Stimulated activated CD8-positive, alpha-beta memory T cell treated with anti-CD3 and anti-CD28 coated beads, Interleukin-12 subunit alpha, Interleukin-12 subunit beta, amount 100 ng/mL, for 24 hours (primary cell): Measurements from ENCODE around the gene SLC16A8.

ENCODE experiments used
- DNase-seq: peaks from one replicate; pipeline ENCODE4 v3.0.0-alpha.2; 2020; ENCODE audit errors: extremely low read depth

The SLC16A8 gene

GRCh38 chr22:38112381-38112780 lies 28.4 kb upstream of the SLC16A8 start:
- no peak for DNase-seq

- no peak for DNase-seq
Observed at GRCh38 chr22:38111925-38112355, 28.0 kb upstream of the SLC16A8 start.

- no peak for DNase-seq
Observed at GRCh38 chr22:38110863-38111852, 27.2 kb upstream of the SLC16A8 start.

GRCh38 chr22:38110008-38110862 lies 26.3 kb upstream of the SLC16A8 start, which contains the start of gene BAIAP2L2:
Gene BAIAP2L2, minus strand, starts transcription at chr22:38110684. Its CDS starts 159 bp downstream, at chr22:38110525.
- no peak for DNase-seq

GRCh38 chr22:38109371-38110001 lies 25.5 kb upstream of the SLC16A8 start:
- no peak for DNase-seq

GRCh38 chr22:38108561-38109319 lies 24.8 kb upstream of the SLC16A8 start:
- no peak for DNase-seq

GRCh38 chr22:38107692-38108515 lies 23.9 kb upstream of the SLC16A8 start:
- DNase-seq: no peak

GRCh38 chr22:38106814-38107578 lies 23.0 kb upstream of the SLC16A8 start:
- DNase-seq: no peak

- no peak for DNase-seq
Observed at GRCh38 chr22:38104084-38104483, 20.1 kb upstream of the SLC16A8 start.

- no peak for DNase-seq
Observed at GRCh38 chr22:38103641-38104040, 19.7 kb upstream of the SLC16A8 start.

- no peak for DNase-seq
Observed at GRCh38 chr22:38098410-38099249, 14.6 kb upstream of the SLC16A8 start.

- DNase-seq: no peak
Observed at GRCh38 chr22:38097557-38098409, 13.8 kb upstream of the SLC16A8 start.

GRCh38 chr22:38097058-38097457 lies 13.1 kb upstream of the SLC16A8 start:
- no peak for DNase-seq

- DNase-seq: no peak
Observed at GRCh38 chr22:38089474-38089851, 5.5 kb upstream of the SLC16A8 start.

- no peak for DNase-seq
Observed at GRCh38 chr22:38088629-38089473, 4.9 kb upstream of the SLC16A8 start.

- DNase-seq: no peak
Observed at GRCh38 chr22:38087855-38088254, 3.9 kb upstream of the SLC16A8 start.

- DNase-seq: no peak
Observed at GRCh38 chr22:38086942-38087341, 3.0 kb upstream of the SLC16A8 start.
